Osteoblast (primary cell): ENCODE data around the gene SLAMF9. TPM values are rescaled to one million over a fixed set of nuclear protein-coding genes. Genes with fewer than 3 reads are reported as not detected.

ENCODE experiments used
- DNase-seq: peaks from one replicate; pipeline ENCODE4 v3.0.0; 2011; ENCODE audit warnings: low spot score, mixed read lengths; ENCODE audit not compliant: insufficient read length; ENCODE audit errors: missing footprints
- H2AFZ ChIP-seq: 2 replicates; pipeline ENCODE4 v1.6.0; 2011; ENCODE audit warnings: mild to moderate bottlenecking, low read length
- H3K27ac ChIP-seq: 2 replicates; pipeline ENCODE4 v1.5.1; 2011; ENCODE audit warnings: mild to moderate bottlenecking, low read depth, low read length, moderate library complexity
- H3K27me3 ChIP-seq: 2 replicates; pipeline ENCODE4 v1.6.0; 2012; ENCODE audit warnings: mild to moderate bottlenecking, control low read depth, inconsistent platforms, low read length, moderate library complexity; ENCODE audit not compliant: insufficient read depth
- H3K36me3 ChIP-seq: 2 replicates; pipeline ENCODE4 v1.5.1; 2011; ENCODE audit warnings: mild to moderate bottlenecking, low read length, control low read depth, moderate library complexity; ENCODE audit not compliant: insufficient read depth
- H3K4me1 ChIP-seq: 2 replicates; pipeline ENCODE4 v1.5.1; 2011; ENCODE audit warnings: mild to moderate bottlenecking, low read length, control low read depth, moderate library complexity; ENCODE audit not compliant: insufficient read depth
- H3K4me2 ChIP-seq: 2 replicates; pipeline ENCODE4 v1.6.0; 2011; ENCODE audit warnings: mild to moderate bottlenecking, low read length; ENCODE audit not compliant: insufficient read depth
- H3K4me3 ChIP-seq: fragments of 200-600 bp; sonication (generic); 3 replicates; pipeline ENCODE4 v1.5.1; 2012; ENCODE audit warnings: mild to moderate bottlenecking, low read length, inconsistent platforms; ENCODE audit not compliant: insufficient read depth
- H3K79me2 ChIP-seq: 2 replicates; pipeline ENCODE4 v1.6.0; 2012; ENCODE audit warnings: mild to moderate bottlenecking, low read length, control low read depth, inconsistent platforms; ENCODE audit not compliant: insufficient read depth
- H3K9me3 ChIP-seq: 2 replicates; pipeline ENCODE4 v1.5.1; 2011; ENCODE audit warnings: low read depth, low read length, control low read depth
- H4K20me1 ChIP-seq: 2 replicates; pipeline ENCODE4 v1.6.0; 2012; ENCODE audit warnings: mild to moderate bottlenecking, low read length, control low read depth; ENCODE audit not compliant: insufficient read depth
- CTCF ChIP-seq: IDR thresholded peaks from 2 replicates; pipeline ENCODE4 v1.5.1; 2011; ENCODE audit warnings: mild to moderate bottlenecking, low read depth, low read length, moderate library complexity; ENCODE audit errors: extremely low read depth
- total RNA-seq: library from RNA; depleted of rRNA; stranded (reverse); fragments of >200 nt; gene quantifications from 2 replicates; pipeline ENCODE4 v1.2.3, GENCODE V29; 2012

Gene SLAMF9
- total RNA-seq, 1 donor, result not detected

DNA sequence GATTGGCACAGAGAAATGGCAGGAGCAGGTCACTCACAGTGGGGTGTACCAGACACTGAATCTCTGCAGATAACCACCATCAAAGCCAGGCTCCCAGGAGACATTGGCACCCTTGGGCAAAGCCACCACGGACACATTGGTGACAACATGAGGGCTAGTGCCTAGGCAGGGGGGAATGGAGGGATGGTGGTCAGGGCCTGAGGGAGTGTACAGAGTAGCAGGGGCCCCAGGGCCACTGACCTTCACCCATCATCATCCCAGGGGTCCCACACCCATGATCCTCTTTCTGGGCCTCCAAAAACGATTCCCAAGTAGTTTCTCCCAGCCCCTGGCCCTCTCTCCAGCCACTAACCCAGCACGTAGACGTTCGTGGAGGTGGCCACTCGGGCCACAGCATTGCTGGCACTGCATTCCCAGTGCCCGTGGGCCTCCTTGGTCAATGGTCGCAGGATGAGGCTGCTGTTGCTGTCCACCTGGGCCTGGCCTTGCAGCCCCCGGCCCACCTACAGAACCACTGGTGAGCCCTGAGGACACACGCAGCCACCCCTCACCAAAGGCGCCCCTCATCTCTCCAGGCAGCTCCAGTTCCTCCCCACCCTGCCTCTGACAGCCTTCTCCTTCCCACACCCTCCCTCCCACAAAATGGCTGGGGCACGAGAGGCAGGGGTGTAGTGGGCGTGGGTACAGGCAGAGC is 22.8 kb downstream of the SLAMF9 start:
- no peaks in the 10 kb centered on the region for H3K36me3 ChIP-seq
- H3K27me3 ChIP-seq, result peaks cover 2% of the 10 kb centered on the region
- peak; percentile 79 for DNase-seq
- H3K4me3 ChIP-seq, result no peak overlapping the region
- no peaks in the 10 kb centered on the region for H4K20me1 ChIP-seq
- no peaks in the 10 kb centered on the region for H3K79me2 ChIP-seq
- no peak overlapping the region for H3K4me2 ChIP-seq
- TF ChIP-seq CTCF, result no peak
- no peaks in the 10 kb centered on the region for H3K9me3 ChIP-seq
- H2AFZ ChIP-seq, result no peak overlapping the region
- no peak overlapping the region for H3K27ac ChIP-seq
- no peaks in the 10 kb centered on the region for H3K4me1 ChIP-seq

DNA sequence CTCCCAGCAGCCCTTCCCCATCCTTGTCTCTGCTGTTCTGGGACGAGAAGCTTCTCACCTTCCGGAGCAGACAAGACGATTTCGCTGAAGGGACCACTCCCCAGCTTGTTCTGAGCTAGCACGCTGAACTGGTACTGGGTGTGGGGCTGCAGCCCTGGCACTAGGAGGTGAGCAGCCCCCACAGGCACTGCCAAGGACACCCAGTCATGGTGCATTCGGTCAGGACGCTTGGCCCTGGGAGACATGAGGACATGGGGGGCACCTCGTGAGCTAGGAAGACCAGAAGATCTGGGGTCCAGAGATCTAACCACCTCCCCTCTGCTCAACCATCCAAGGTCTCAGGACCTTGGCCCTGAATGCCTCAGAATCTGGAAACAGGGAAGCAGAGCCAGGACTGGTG is 23.4 kb downstream of the SLAMF9 start:
- no peaks in the 10 kb centered on the region for H3K36me3 ChIP-seq
- no peaks in the 10 kb centered on the region for H3K9me3 ChIP-seq
- H3K79me2 ChIP-seq, result no peaks in the 10 kb centered on the region
- no peak overlapping the region for H3K4me2 ChIP-seq
- H3K27ac ChIP-seq, result no peak overlapping the region
- DNase-seq, result no peak
- no peak for TF ChIP-seq CTCF
- no peak overlapping the region for H2AFZ ChIP-seq
- no peaks in the 10 kb centered on the region for H3K27me3 ChIP-seq
- no peaks in the 10 kb centered on the region for H4K20me1 ChIP-seq
- H3K4me1 ChIP-seq, result peaks cover 5% of the 10 kb centered on the region
- H3K4me3 ChIP-seq, result no peak overlapping the region

DNA sequence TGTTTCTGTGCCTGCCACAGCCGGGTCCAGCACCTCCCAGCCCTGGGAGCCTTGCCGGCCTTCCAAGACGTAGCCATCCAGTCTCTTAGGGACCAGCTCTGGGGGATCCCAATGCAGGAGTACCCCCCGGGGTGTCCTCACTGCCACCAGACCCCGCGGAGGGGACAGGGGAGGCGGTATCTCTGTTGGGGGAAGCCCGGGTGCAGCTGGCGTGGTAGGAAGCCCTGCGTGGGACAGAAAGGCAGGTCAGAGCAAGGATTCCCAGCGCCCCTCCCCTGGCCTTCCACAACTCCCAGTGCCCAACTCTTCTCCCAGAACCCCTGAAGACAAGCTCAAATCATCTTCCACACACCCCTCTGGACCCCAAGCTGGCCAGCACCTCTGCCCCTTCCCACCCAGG is 23.8 kb downstream of the SLAMF9 start:
- no peaks in the 10 kb centered on the region for H3K9me3 ChIP-seq
- H3K4me1 ChIP-seq, result peaks cover 7% of the 10 kb centered on the region
- DNase-seq, result peak; percentile 74
- H3K36me3 ChIP-seq, result no peaks in the 10 kb centered on the region
- H3K27me3 ChIP-seq, result no peaks in the 10 kb centered on the region
- H2AFZ ChIP-seq, result no peak overlapping the region
- no peak overlapping the region for H3K27ac ChIP-seq
- peaks cover 1% of the 10 kb centered on the region for H3K79me2 ChIP-seq
- H3K4me2 ChIP-seq, result no peak overlapping the region
- H4K20me1 ChIP-seq, result no peaks in the 10 kb centered on the region
- H3K4me3 ChIP-seq, result no peak overlapping the region
- TF ChIP-seq CTCF, result no peak

DNA sequence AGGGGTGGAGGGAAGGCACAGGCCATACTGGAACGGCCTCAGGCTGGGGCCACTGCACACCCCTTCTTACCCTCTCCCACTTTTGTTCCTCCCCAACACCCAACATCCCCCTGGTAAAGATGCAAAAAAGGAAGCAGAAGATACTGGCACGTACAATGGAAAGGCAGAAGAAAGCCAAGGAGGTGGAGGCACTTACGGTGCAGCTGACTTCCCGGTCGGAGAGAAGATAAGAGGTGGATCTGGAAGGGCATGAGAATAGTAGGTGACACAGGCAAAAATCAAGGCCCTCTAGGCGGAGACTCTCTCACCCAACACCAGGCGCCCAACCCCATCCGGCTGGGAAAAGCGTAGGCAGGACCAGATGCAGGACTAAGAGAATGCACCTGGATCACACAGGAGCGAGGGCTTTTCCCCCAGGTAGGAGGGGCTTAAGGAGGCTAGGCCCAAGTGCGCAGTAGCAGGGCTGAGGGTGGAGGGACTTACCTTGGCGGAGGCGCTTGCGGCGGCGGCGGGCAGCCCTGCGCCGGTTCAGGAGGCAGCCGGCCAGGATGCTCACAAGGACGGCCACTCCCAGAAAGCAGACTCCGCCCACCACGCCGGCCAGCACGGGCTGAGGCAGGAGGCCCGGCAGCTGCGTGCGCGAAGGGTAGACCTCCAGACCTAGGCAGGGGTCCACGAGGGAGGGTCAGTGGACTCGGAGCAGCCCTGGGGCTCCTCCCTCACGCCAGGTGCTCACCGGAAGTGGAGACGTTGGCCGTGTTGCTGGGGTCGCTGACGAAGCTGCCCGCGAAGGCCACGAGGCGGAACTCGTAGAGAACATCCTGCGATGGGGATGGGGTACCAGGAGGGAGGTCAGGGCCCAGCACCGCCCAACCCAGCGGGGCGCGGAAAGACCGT is 24.6 kb downstream of the SLAMF9 start:
- DNase-seq, result peak; percentile 45

More for the DNA sequence above, 24.6 kb downstream of the SLAMF9 start:
- Histone ChIP-seq H3K9me3 (no peaks in the 10 kb centered on the region), H3K27ac (no peak overlapping the region), H3K4me3 (no peak overlapping the region), H3K4me1 (peaks cover 7% of the 10 kb centered on the region), H3K79me2 (peaks cover 9% of the 10 kb centered on the region), H2AFZ (no peak overlapping the region), H3K36me3 (no peaks in the 10 kb centered on the region), H4K20me1 (peaks cover 2% of the 10 kb centered on the region), H3K27me3 (no peaks in the 10 kb centered on the region), H3K4me2 (no peak overlapping the region)
- no peak for TF ChIP-seq CTCF
